ENCODE results near the gene TPRG1. TPM values are rescaled to one million over a fixed set of nuclear protein-coding genes. Genes with fewer than 3 reads are reported as not detected.

The TPRG1 gene
- total and polyA plus RNA-seq, 2 of the 8 experiments (the other 6 are each of a cell fraction or from before 2014, with no cell fraction given) = 0.37 to 0.47 TPM

DNA sequence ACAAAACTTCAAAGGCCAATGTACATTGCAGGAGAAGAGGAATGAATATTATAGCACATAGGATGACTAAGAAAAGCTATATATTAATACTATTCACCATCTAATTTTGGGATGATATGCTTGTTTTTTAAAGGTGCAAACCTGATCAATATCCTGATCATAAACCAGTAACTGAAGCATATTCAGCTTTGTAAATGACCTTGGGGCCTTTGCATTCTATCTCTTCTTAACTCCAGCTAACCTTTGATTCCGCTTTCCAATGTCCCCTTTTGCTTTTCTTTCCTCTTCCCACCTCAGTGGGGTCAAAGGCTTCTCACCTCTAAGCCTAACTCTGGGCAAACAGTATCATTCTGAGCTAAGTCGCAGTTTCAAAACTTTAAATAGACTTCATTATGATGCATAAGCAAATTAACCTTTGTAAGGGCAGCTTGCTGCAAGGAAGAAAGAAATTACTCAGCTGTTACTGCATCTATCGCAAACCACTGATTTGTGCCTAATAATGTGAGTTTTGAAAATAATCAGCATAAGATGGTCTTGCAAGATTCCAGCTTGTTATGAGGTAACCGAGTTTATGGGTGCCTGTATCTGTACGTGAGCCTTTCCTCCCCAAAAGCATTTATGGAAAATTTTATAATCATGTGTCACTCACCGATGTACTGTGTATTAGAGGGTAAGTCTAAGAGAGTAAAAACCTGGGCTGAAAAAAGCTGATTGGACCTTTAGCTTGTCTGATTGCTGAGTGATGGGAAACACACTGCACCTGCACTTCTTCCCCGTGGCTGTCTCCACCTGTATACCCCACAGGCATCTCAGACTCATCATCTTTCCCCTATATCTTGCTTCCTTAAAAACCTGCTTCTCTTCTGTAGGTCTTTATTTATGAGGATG lies 116.8 kb downstream of the TPRG1 start:
- 90% methylated on average over 7 of the region's 7 CpGs; no CpG with 5 or more reads in 1 of the 2 experiments for WGBS, 2 experiments (ENCODE audit: extremely low coverage in 1 of 2, insufficient coverage in 1 of 2, insufficient read length in 1 of 2, insufficient replicate concordance in 2 of 2, low coverage in 1 of 2, low lambda C conversion rate in 2 of 2, missing lambda C conversion rate in 1 of 2)
- Histone ChIP-seq H2BK120ac (replicated peaks; ENCODE audit: low read depth, low read length) (no peak overlapping the region), H2BK12ac (ENCODE audit: low read depth, low read length) (no peak overlapping the region)

More for the DNA sequence above, 116.8 kb downstream of the TPRG1 start:
- TF ChIP-seq ZNF274 (IDR thresholded peaks at IDR 0.05; ENCODE audit: borderline replicate concordance, extremely low read depth, low read length) (no peak), CHD1 (IDR thresholded peaks at IDR 0.05; ENCODE audit: low read depth, low read length) (no peak), JUN (IDR thresholded peaks at IDR 0.05; ENCODE audit: low read depth, low read length) (no peak), CHD2 (IDR thresholded peaks at IDR 0.05; ENCODE audit: low read length) (no peak), BRCA1 (IDR thresholded peaks at IDR 0.05; ENCODE audit: low read depth, low read length) (no peak), KDM1A (IDR thresholded peaks at IDR 0.05; ENCODE audit: borderline replicate concordance, low read length) (no peak)
- Histone ChIP-seq H3K36me3 (ENCODE audit: control insufficient read depth in 2 of 4, insufficient read depth in 4 of 4, low read length in 3 of 4) (no peaks in the 10 kb centered on the region), H3K27ac (ENCODE audit: low read depth, low read length) (no peak overlapping the region), H3K4me1 (replicated peaks in 1 of 4; ENCODE audit: control insufficient read depth in 3 of 4, insufficient read depth in 4 of 4, low read length in 3 of 4) (peaks cover 0 to 2% (median 0%) of the 10 kb centered on the region in 4 experiments; a peak in 1 of 7 replicates), H3K23ac (ENCODE audit: insufficient read length) (no peak overlapping the region), H3K14ac (ENCODE audit: insufficient read length) (no peak overlapping the region), H3K56ac (replicated peaks; ENCODE audit: insufficient read length, low read depth, low read length) (no peak overlapping the region), H4K8ac (ENCODE audit: extremely low read depth, insufficient read depth, low read length) (no peak overlapping the region), H2BK5ac (ENCODE audit: low read depth, low read length) (no peak overlapping the region), H2BK20ac (ENCODE audit: low read length) (no peak overlapping the region), H3K27me3 (replicated peaks in 1 of 4; ENCODE audit: control insufficient read depth in 3 of 4, extremely low read depth in 1 of 4, insufficient read depth in 3 of 4, low read length in 3 of 4) (no peaks in the 10 kb centered on the region), H3K4me2 (ENCODE audit: insufficient read depth in 1 of 2, low read depth in 2 of 2, low read length in 2 of 2) (no peak overlapping the region), H2AK5ac (ENCODE audit: low read depth, low read length) (no peak overlapping the region), H3K4ac (replicated peaks; ENCODE audit: insufficient read length, low read depth, low read length) (no peak overlapping the region), H4K5ac (ENCODE audit: insufficient read length, low read depth, low read length) (no peak overlapping the region), H3K23me2 (ENCODE audit: low read depth, low read length) (no peaks in the 10 kb centered on the region; the same call in 1 of the 2 replicates), H3K79me1 (ENCODE audit: low read depth, low read length) (no peaks in the 10 kb centered on the region), H3K9me3 (ENCODE audit: insufficient read depth in 2 of 2, low read depth in 1 of 2, low read length in 1 of 2) (no peaks in the 10 kb centered on the region), H3K4me3 (ENCODE audit: extremely low read depth in 1 of 4, insufficient read depth in 2 of 4, low read depth in 3 of 4, low read length in 4 of 4) (no peak overlapping the region), H4K91ac (replicated peaks; ENCODE audit: insufficient read length, low read length) (no peak overlapping the region), H3K18ac (ENCODE audit: extremely low read depth, low read length) (no peak overlapping the region), H2AFZ (ENCODE audit: low read length) (no peak overlapping the region; the same call in 1 of the 2 replicates), H3K9ac (replicated peaks in 1 of 4; ENCODE audit: extremely low read depth in 1 of 4, low read depth in 3 of 4, low read length in 3 of 4) (no peak overlapping the region), H3K79me2 (ENCODE audit: control insufficient read depth in 1 of 2, insufficient read depth in 2 of 2, low read length in 2 of 2) (no peaks in the 10 kb centered on the region), H4K20me1 (replicated peaks in 1 of 2; ENCODE audit: control insufficient read depth in 1 of 2, insufficient read depth in 2 of 2, low read length in 2 of 2) (no peaks in the 10 kb centered on the region), H2BK15ac (ENCODE audit: low read length) (no peak overlapping the region)
- FAIRE-seq (no peak), DNase-seq (ENCODE audit: low read depth in 1 of 2, low spot score in 2 of 2) (no peak)
- ChIA-PET POLR2A (ENCODE audit: partially characterized antibody) (no interaction called here), CTCF (ENCODE audit: partially characterized antibody) (interaction anchor here (0.9 to 2.2 kb wide), 4 partner anchors 8 to 25 kb away, joined by 3 to 11 read pairs (median 4); no protein-coding TSS in a partner anchor)

Data from H1 (cell line).